Activated effector memory CD4-positive, alpha-beta T cell treated with anti-CD3 and anti-CD28 coated beads, Interleukin-2, amount 50 U/mL, for 16 hours (primary cell): ENCODE results near the gene PRRC2B.
"Not testable (repeated sequence)": the region's sequence is repeated elsewhere in the genome, so short reads cannot be mapped to it uniquely, and the experiment has no call there.

Experiments used
- DNase-seq: peaks from one replicate; pipeline ENCODE4 v3.0.0-alpha.2; 2020

PRRC2B gene

GRCh38 chr9:131439224-131439623 is 45.3 kb downstream of the PRRC2B start:
- peak; percentile 55 for DNase-seq

- DNase-seq, result peak; percentile 46
Observed at GRCh38 chr9:131441441-131441840, 47.6 kb downstream of the PRRC2B start.

DNA sequence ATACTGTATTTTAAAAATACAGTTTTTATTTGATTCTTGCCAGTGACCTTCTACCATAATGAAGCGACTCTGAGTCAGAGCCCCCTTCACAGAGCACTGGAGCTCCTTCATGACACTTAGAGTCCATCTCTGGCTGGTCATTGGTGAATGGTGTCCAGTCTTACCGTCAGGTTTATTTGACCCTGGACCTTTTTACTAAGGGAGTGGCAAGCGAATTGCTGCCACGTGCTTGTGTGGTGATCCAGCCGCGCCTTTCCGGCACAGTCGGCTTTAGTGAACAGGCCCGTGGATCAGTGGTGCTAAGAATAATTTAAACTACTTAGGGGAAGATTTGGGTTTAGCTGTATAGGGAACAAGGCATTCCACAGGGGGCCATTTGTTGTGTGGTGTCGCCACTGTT is 48.5 kb downstream of the PRRC2B start:
- DNase-seq, result peak; percentile 28

GRCh38 chr9:131443648-131444047 is 49.8 kb downstream of the PRRC2B start:
- DNase-seq, result peak; percentile 61

DNA sequence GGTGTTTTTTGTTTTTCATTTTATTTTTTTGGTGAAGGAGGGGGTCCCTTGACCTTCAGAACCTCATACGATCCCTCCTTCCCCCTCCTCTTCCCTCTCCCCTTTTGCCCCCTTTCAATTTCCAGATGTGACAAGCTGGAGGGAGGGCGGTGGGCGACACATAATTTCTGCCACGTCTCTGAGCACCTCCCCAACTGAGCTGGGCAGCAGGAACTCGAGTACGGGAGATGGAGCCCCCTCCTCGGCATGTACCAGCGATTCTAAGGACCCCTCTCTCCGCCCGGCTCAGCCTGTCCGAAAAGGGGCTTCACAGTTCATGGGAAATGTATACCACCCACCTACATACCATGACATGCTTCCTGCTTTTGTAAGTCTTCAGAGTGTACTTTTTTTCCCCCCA is 52.4 kb downstream of the PRRC2B start:
- DNase-seq, result peak; percentile 42

GRCh38 chr9:131447148-131447547 is 53.3 kb downstream of the PRRC2B start:
- peak; percentile 39 for DNase-seq

GRCh38 chr9:131447600-131447999 is 53.7 kb downstream of the PRRC2B start:
- peak; percentile 43 for DNase-seq

- DNase-seq, result no peak
Observed at GRCh38 chr9:131448818-131449217, 54.9 kb downstream of the PRRC2B start.

GRCh38 chr9:131449276-131449675 is 55.4 kb downstream of the PRRC2B start:
- peak; percentile 33 for DNase-seq

DNA sequence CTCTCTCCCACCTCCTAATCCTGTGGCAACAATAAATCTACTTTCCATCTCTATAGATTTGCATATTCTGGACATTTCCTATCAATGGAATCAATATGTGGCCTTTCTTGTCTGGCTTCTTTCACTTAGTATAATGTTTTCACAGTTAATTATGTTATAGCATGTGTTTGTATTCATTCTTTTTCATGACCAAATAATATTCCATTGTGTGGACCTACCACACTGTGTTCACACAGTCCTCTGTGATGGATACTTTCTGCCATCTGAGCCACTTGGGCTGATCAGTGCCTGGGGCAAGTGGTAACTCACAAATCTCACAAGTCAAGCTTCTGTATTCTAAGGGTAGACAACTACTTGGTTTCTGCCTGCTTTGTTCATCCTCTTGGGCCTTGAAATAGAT is 60.1 kb downstream of the PRRC2B start:
- DNase-seq, result peak; percentile 28

DNA sequence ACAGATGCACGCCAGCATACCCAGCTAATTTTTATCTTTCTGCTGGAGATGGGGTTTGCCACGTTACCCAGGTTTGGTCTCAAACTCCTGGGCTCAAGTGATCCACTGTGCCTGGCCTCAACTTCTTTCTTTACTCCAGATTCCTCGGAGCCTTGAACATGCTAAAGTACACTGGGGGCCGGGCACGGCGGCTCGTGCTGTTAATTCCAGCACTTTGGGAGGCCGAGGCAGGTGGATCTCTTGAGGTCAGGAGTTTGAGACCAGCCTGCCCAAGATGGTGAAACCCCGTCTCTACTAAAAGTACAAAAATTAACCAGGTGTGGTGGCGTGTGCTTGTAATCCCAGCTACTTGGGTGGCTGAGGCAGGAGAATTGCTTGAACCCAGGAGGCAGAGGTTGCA is 61.8 kb downstream of the PRRC2B start:
- DNase-seq, result peak; percentile 22

DNA sequence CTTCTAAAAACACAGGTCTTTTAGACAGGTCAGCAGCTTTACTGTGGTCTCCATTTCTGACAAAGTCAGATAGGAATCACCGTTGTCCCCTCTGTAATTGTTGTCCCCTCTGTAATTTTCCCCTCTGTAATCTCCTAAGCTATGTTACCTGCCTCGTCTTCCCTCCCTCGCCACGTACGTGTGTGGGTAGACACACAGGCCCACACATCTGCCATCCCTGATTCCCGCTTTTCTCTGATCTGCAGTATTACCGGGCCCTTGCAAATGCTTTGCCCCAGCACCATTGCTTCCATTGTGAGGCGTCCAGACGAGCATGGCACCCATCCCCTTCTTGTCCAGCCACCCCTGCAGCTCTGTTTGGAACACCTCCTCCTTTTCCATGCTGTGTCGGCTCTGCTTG is 63.9 kb downstream of the PRRC2B start:
- DNase-seq, result peak; percentile 37

DNA sequence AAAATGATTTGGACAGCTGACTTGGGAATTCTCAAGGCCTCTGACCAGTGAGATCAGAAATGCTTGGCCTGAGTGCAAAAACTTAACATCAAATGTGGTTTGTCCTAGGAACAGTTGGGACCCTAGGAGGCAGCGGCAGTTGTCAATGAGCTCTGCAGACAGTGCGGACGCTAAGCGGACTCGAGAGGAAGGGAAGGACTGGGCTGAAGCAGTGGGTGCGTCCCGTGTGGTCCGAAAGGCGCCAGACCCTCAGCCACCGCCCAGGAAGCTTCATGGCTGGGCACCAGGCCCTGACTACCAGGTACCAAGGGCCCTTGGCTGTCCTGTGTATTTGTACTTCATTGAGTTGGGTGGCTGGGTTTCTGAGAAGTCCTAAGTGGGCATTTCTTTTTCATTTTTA is 65.2 kb downstream of the PRRC2B start:
- DNase-seq, result peak; percentile 51

DNA sequence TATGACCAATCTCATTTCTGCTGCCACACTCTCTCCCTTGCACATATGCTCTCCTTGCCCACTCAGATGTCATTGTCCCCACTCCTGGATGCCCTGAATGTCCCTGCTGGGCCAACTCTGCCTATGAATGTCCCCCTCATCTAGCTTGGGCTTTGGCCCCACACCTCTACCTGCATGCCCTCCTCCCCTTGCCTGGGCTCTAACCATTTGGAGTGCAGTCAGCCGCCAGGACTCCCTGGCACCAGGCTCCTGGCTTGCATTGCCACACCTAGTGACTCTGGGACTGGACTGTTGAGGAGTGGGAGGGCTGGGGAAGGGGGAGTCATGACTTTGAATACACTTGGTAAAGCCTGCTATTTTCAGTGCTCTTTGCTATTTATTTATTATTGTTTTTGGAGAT is 67.3 kb downstream of the PRRC2B start:
- peak; percentile 50 for DNase-seq

DNA sequence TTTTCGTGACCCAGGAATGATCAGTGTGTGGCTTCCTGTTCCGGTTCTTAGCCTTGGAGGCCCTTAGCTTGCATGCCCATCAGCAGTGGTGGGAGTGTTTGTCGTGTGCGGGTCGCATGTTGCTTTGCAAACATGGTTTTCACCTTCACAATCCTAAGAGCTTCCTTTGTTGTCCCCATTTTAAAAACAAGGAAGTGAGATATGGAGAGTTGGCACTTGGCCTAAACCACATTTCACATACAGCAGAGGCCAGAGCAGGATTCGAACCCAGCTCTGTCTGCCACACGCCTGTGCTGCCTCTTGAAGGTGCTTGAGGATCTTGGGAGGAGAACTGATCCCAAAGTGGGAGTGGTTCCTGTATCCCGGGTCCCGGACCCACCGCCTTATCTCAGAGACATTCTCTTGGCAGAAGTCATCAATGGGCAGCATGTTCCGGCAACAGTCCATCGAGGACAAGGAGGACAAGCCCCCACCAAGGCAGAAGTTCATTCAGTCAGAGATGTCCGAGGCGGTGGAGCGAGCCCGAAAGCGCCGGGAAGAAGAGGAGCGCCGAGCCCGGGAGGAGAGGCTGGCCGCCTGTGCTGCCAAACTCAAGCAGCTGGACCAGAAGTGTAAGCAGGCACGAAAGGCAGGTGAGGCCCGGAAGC is 70.6 kb downstream of the PRRC2B start:
- peak; percentile 37 for DNase-seq

GRCh38 chr9:131465401-131465800 is 71.5 kb downstream of the PRRC2B start:
- DNase-seq, result peak; percentile 17

DNA sequence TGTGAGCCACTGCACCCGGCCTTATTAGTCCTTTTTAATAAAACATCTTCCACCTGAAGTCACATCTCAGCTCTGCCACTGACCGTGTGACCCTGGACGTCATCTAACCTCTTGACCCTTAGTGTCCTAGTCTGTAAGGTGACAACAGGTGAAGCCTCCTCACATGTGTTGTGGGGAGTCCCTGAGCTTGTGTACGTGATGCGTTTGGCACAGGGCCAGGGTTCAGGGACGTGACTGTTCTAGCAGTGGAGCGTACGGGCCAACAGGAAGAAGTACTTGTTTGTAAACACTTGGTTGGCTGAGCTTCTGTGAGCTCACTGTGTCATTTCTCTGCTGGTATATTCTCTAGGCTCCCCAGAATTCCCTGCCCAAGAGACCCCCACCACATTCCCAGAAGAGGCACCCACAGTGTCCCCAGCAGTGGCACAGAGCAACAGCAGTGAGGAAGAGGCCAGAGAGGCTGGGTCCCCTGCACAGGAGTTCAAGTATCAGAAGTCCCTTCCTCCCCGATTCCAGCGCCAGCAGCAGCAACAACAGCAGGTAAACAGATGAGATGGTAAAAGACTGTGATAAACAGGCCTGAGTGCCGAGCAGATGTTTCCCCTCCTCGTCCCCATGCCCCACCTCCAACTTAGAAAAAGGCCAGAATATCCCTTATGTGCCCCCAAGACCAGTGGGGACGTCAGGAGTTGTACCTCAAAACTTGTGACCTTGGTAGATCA is 73.5 kb downstream of the PRRC2B start:
- peak; percentile 55 for DNase-seq

- peak; percentile 41 for DNase-seq
Observed at GRCh38 chr9:131468031-131468430, 74.1 kb downstream of the PRRC2B start.

- peak; percentile 54 for DNase-seq
Observed at GRCh38 chr9:131469356-131469755, 75.5 kb downstream of the PRRC2B start.

- peak; percentile 49 for DNase-seq
Observed at GRCh38 chr9:131469951-131470350, 76.1 kb downstream of the PRRC2B start.

DNA sequence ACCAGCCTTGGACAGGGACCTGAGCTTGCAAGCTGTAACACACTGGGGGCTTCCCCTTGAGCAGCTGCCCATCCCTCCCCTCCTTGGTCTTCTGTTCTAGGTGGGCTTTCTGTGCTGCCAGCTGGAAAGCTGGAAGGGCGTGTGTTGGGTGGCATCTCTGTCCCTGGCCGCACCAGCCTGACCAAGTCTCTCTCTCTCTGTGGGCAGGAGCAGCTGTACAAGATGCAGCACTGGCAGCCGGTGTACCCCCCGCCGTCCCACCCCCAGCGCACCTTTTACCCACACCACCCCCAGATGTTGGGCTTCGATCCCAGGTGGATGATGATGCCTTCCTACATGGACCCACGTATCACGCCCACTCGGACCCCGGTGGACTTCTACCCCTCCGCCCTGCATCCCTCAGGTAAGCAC is 76.7 kb downstream of the PRRC2B start:
- peak; percentile 59 for DNase-seq

DNA sequence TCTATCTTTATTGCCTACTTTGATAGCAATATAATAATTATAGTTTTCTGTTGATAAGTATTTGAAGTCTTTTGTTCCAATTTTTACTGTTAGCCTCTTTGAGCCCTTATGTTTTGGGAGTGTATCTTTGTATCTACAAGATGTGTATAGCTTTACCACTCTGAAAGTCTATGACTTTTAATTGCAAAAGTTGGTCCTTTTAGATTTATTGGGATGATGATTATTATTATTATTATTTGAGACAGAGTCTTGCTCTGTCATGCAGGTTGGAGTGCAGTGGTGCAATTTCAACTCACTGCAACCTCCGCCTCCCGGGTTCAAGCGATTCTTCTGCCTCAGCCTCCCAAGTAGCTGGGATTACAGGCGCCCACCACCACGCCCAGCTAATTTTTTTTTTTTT is 78.2 kb downstream of the PRRC2B start:
- not testable (repeated sequence) for DNase-seq

GRCh38 chr9:131473198-131473885 is 79.5 kb downstream of the PRRC2B start:
- DNase-seq, result peak; percentile 53

DNA sequence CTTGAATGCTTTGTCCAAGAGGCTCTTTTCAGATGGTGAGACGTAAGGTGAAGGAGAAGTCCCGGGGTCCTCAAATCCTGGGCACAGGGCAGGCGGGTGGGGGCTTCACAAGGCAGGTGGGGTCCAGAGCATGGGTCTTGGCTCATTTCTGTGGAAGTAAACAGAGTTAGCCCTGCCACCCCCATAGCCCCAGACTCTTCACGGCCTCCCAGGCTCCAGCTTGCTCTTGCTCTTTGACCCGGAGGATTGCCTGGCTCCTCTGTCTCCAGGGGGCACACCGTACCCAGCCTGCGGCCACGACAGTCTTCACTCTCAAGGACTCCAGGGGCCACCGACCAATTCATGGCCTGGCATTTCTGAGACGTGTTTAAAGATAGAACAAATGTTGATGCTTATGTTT is 80.0 kb downstream of the PRRC2B start:
- peak; percentile 24 for DNase-seq
